Measurements from ENCODE around the gene SBF2.

- TF ChIP-seq ZNF384 (IDR thresholded peaks at IDR 0.05), result no peak
- TF ChIP-seq NFRKB (IDR thresholded peaks at IDR 0.05), result no peak
- no peak for TF ChIP-seq SP1 (IDR thresholded peaks at IDR 0.05)
Observed at GRCh38 chr11:10311802-10312201, 17.8 kb upstream of the SBF2 start.

Data from HEK293T (cell line).